PC-3 (cell line): ENCODE measurements around the gene HOXC4. TPM values are rescaled to one million over a fixed set of nuclear protein-coding genes. Genes with fewer than 3 reads are reported as not detected.

Source experiments
- ATAC-seq: fragments of 200-7000 bp; cut with Tn5 transposase; 2 replicates; pipeline ENCODE4 v1.9.1; 2020; ENCODE audit warnings: mild to moderate bottlenecking, moderate library complexity
- BruUV-seq: library from RNA; stranded (reverse); fragments of 400-500 nt; replicated peaks from 2 replicates; lab custom pipeline; 2021; lab: Mats Ljungman, UMichigan
- CTCF ChIA-PET: fragments of 300-600 bp; sonication (Branson Sonifier 250); formaldehyde crosslinking; loops from one replicate; lab custom pipeline; 2022; ENCODE audit warnings: antibody characterized with exemption; lab: Charles Lee
- POLR2A ChIA-PET: fragments of 300-600 bp; sonication (Branson Sonifier 250); formaldehyde crosslinking; loops from one replicate; lab custom pipeline; 2022; ENCODE audit warnings: antibody characterized with exemption; ENCODE audit not compliant: unreplicated experiment; lab: Charles Lee
- DNase-seq: peaks from one replicate; pipeline ENCODE4 v3.0.0-alpha.2; 2015
- H2AFZ ChIP-seq: fragments of 300-600 bp; sonication (generic); 2 replicates; pipeline ENCODE4 v1.6.0; 2016; ENCODE audit warnings: antibody characterized with exemption, low read length
- H3F3A ChIP-seq: fragments of 300-600 bp; sonication (generic); one replicate; pipeline ENCODE4 v1.6.0; 2017; ENCODE audit warnings: antibody characterized with exemption, low read length, control low read depth, mild to moderate bottlenecking; ENCODE audit not compliant: unreplicated experiment
- H3K27ac ChIP-seq: fragments of 300-600 bp; sonication (generic); 2 replicates; pipeline ENCODE4 v1.5.1; 2016; ENCODE audit warnings: mild to moderate bottlenecking, low read length
- H3K27me3 ChIP-seq: fragments of 300-600 bp; sonication (generic); 2 replicates; pipeline ENCODE4 v1.6.1; 2016; ENCODE audit warnings: low read length, mixed read lengths
- H3K36me3 ChIP-seq: fragments of 300-600 bp; sonication (generic); 2 replicates; pipeline ENCODE4 v1.6.1; 2016; ENCODE audit warnings: low read depth, mixed run types, low read length, mixed read lengths
- H3K4me1 ChIP-seq: fragments of 300-600 bp; sonication (generic); 2 replicates; pipeline ENCODE4 v1.5.1; 2016; ENCODE audit warnings: low read length; ENCODE audit not compliant: insufficient read depth
- H3K4me2 ChIP-seq: fragments of 300-600 bp; sonication (generic); 2 replicates; pipeline ENCODE4 v1.6.0; 2016; ENCODE audit warnings: low read length
- H3K4me3 ChIP-seq: fragments of 300-600 bp; sonication (generic); 2 replicates; pipeline ENCODE4 v1.5.1; 2016; ENCODE audit warnings: mild to moderate bottlenecking, low read length, mixed read lengths
- H3K79me2 ChIP-seq: fragments of 300-600 bp; sonication (generic); 2 replicates; pipeline ENCODE4 v1.6.1; 2017; ENCODE audit warnings: low read length, mixed read lengths
- H3K9ac ChIP-seq: fragments of 300-600 bp; sonication (generic); 2 replicates; pipeline ENCODE4 v1.6.0; 2016; ENCODE audit warnings: mild to moderate bottlenecking, low read length
- H3K9me2 ChIP-seq: fragments of 300-600 bp; sonication (generic); replicated peaks from 2 replicates; pipeline ENCODE4 v1.6.1; 2016; ENCODE audit warnings: mixed run types, low read length, mixed read lengths
- H3K9me3 ChIP-seq: fragments of 300-600 bp; sonication (generic); 2 replicates; pipeline ENCODE4 v1.6.1; 2016; ENCODE audit warnings: low read length, mixed read lengths
- H4K20me1 ChIP-seq: fragments of 300-600 bp; sonication (generic); 2 replicates; pipeline ENCODE4 v1.6.1; 2016; ENCODE audit warnings: low read length, mixed read lengths
- EZH2 ChIP-seq: fragments of 300-600 bp; sonication (generic); IDR thresholded peaks from one replicate; pipeline ENCODE4 v1.6.1; 2017; ENCODE audit warnings: antibody characterized with exemption, mild to moderate bottlenecking, low read length; ENCODE audit not compliant: unreplicated experiment
- EZH2phosphoT487 ChIP-seq: fragments of 300-600 bp; sonication (generic); IDR thresholded peaks from 2 replicates; pipeline ENCODE4 v1.6.1; 2018; ENCODE audit warnings: mild to moderate bottlenecking, antibody characterized with exemption, low read length, borderline replicate concordance
- intact Hi-C: fragments of 100-400 bp; cut with micrococcal nuclease; formaldehyde crosslinking; loops from 2 replicates; pipeline ENCODE4 v1.9.0; 2023
- total RNA-seq: library from RNA; depleted of rRNA; stranded (reverse); fragments of >200 nt; gene quantifications from 2 replicates; pipeline ENCODE4 v1.2.3, GENCODE V29; 2014
- TF ChIP-seq, protein P1 (sequence below): fragments of 300-600 bp; sonication (generic); conservative IDR thresholded peaks from 2 replicates; pipeline ENCODE4 v1.5.1; 2017; ENCODE audit warnings: antibody characterized with exemption, low read depth, mild to moderate bottlenecking, low read length

The HOXC4 gene
- total RNA-seq, 1 experiment from 2014 or later = 1.8 TPM

DNA sequence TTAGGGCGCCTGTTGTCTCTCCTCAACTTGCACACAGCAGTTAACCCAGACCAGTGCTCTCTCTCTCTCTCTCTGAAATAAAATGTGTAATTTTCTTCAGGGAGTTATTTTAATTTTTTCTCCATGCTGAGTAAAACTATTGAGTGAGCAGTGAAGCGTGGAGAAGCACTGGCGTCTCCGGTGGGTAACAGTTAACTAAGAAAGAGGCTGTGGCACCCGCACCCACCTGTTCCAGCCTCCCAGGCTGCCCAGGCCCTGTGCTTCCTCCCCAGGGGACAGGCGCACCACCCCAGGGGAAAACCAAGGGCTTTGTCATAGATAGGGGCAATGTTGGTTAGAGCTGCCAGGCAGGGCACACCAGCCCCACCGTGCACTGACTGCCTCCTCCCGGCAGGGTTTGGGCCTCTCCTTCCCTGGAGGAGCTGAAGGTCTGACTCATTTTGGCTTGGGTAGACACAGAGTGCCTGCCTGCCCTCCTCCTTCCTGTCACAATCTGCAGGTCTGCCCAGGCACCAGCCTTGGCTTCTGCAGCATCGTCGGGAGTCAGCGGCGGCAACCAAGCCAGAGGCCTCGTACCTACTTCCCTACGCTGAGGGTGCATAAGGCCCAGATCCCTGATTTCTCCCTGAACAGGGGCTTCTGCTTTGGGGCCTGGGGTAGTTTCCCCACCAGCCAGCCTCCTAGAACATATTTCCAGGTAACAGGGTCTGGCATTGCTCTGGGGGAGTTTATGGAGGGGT lies 16.8 kb upstream of the HOXC4 start:
- DNase-seq = peak; percentile 83
- Histone ChIP-seq H3K4me1 (peaks cover 11% of the 10 kb centered on the region), H3K27ac (no peak overlapping the region), H3K9me3 (no peaks in the 10 kb centered on the region), H2AFZ (no peak overlapping the region), H3K9ac (no peak overlapping the region), H3K27me3 (no peaks in the 10 kb centered on the region), H4K20me1 (no peaks in the 10 kb centered on the region), H3K4me3 (no peak overlapping the region), H3F3A (no peaks in the 10 kb centered on the region), H3K4me2 (no peak overlapping the region), H3K9me2 (no peaks in the 10 kb centered on the region), H3K36me3 (no peaks in the 10 kb centered on the region), H3K79me2 (no peaks in the 10 kb centered on the region)
- intact Hi-C loops = no loop called here
- no TSS peak for BruUV-seq
- ChIA-PET POLR2A (no interaction called here), CTCF (interaction anchor here (0.5 kb wide), 1 partner anchor 288 kb away, joined by 3 read pairs; the partner anchor contains the start of gene COPZ1)
- ATAC-seq = peak; percentile 80
- TF ChIP-seq, protein P1, sequence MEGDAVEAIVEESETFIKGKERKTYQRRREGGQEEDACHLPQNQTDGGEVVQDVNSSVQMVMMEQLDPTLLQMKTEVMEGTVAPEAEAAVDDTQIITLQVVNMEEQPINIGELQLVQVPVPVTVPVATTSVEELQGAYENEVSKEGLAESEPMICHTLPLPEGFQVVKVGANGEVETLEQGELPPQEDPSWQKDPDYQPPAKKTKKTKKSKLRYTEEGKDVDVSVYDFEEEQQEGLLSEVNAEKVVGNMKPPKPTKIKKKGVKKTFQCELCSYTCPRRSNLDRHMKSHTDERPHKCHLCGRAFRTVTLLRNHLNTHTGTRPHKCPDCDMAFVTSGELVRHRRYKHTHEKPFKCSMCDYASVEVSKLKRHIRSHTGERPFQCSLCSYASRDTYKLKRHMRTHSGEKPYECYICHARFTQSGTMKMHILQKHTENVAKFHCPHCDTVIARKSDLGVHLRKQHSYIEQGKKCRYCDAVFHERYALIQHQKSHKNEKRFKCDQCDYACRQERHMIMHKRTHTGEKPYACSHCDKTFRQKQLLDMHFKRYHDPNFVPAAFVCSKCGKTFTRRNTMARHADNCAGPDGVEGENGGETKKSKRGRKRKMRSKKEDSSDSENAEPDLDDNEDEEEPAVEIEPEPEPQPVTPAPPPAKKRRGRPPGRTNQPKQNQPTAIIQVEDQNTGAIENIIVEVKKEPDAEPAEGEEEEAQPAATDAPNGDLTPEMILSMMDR = no peak; the same call in 1 of the 2 replicates
- no peak for TF ChIP-seq EZH2phosphoT487
- no peak for TF ChIP-seq EZH2

DNA sequence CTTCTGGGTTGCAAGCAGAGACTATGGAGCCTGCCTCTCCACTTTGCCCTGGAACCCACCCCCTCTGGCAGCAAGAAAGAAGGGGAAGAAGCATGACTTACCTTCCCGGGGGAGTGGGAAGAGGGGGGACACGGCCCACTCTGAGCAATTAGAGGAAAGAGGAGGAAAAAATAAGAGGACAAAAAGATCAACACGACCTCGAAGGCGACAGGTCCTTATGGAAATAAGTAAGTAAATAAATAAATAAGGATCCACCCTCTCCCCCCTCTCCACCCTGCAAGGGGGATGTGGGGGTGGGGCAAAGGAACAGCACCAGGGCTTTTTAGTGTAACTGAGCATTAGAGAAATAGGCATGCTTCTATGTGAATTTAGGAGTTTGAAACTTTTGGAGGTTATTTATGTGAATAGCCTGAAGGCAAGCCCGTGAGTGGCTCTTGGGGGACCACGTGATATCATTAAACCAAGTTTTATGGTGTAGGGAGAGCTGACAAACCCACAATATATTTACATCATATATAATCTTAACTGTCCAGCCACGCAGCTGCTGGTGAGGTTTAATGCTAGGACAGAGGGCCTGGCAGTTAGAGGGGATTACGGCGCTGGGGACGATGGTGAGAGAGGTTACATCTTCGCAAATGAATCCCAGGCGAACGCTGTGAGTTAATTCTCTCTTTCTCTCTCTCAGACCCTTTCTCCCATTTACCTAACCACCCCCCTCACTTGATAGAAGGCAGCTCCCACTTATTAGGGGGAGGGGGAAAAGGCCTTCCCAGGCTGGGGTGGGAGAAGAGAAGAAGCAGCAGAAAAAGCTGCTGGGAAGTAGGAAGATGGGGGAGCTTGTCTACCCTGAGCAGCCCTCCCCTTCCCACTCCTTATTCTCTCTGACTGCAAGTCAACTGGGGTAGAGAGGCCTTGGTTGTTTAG lies 16.0 kb upstream of the HOXC4 start:
- no peak overlapping the region for H2AFZ ChIP-seq
- H3K9ac ChIP-seq = no peak overlapping the region
- ChIA-PET POLR2A (no interaction called here), CTCF (interaction anchor here (0.5 kb wide), 1 partner anchor 287 kb away, joined by 3 read pairs; the partner anchor contains the start of gene COPZ1)
- intact Hi-C loops = no loop called here
- H3K27ac ChIP-seq = no peak overlapping the region
- no peak for DNase-seq
- TF ChIP-seq, protein P1 = no peak
- TF ChIP-seq EZH2phosphoT487 = no peak
- TF ChIP-seq EZH2 = no peak
- no peak for ATAC-seq
- no peaks in the 10 kb centered on the region for H3K27me3 ChIP-seq
- H3K79me2 ChIP-seq = no peaks in the 10 kb centered on the region
- no peak overlapping the region for H3K4me2 ChIP-seq
- peaks cover 11% of the 10 kb centered on the region for H3K4me1 ChIP-seq
- H3K4me3 ChIP-seq = no peak overlapping the region
- no peaks in the 10 kb centered on the region for H3K9me3 ChIP-seq
- no peaks in the 10 kb centered on the region for H4K20me1 ChIP-seq
- BruUV-seq = no TSS peak
- H3K36me3 ChIP-seq = no peaks in the 10 kb centered on the region
- no peaks in the 10 kb centered on the region for H3K9me2 ChIP-seq
- no peaks in the 10 kb centered on the region for H3F3A ChIP-seq
